Central memory CD8-positive, alpha-beta T cell (primary cell): ENCODE results near the gene ULK3.

Experiments used
- ATAC-seq: fragments of 150-1000 bp; cut with Tn5 transposase; replicated peaks from 2 replicates; pipeline ENCODE4 v1.10.0; 2022; ENCODE audit warnings: mild to moderate bottlenecking, moderate FRiP score, moderate number of reproducible peaks; ENCODE audit not compliant: poor library complexity, severe bottlenecking; ENCODE audit errors: extremely low read depth
- DNase-seq, 2 donors: peaks; one replicate each; pipeline ENCODE4 v3.0.0; 2021; ENCODE audit warnings: low spot score in 2 of 2
- H3K27ac Mint-ChIP-seq: one replicate; pipeline ENCODE4 v1.8.0; 2022; ENCODE audit warnings: low read depth, mild to moderate bottlenecking, moderate library complexity, mixed read lengths
- H3K27me3 Mint-ChIP-seq: one replicate; pipeline ENCODE4 v1.8.0; 2022; ENCODE audit warnings: mixed read lengths
- H3K36me3 Mint-ChIP-seq: one replicate; pipeline ENCODE4 v1.8.0; 2022; ENCODE audit warnings: mild to moderate bottlenecking, moderate library complexity, mixed read lengths; ENCODE audit not compliant: insufficient read depth
- H3K4me1 Mint-ChIP-seq: one replicate; pipeline ENCODE4 v1.8.0; 2022; ENCODE audit warnings: mixed read lengths
- H3K4me3 Mint-ChIP-seq: one replicate; pipeline ENCODE4 v1.8.0; 2022; ENCODE audit warnings: mild to moderate bottlenecking, moderate library complexity, mixed read lengths
- H3K9me3 Mint-ChIP-seq: one replicate; pipeline ENCODE4 v1.8.0; 2022; ENCODE audit warnings: mixed read lengths

The ULK3 gene

GRCh38 chr15:74822233-74822632, 20.7 kb downstream of the ULK3 start:
- no peak overlapping the region for H3K27ac Mint-ChIP-seq
- no peaks in the 10 kb centered on the region for H3K9me3 Mint-ChIP-seq
- peaks cover 12% of the 10 kb centered on the region for H3K27me3 Mint-ChIP-seq
- no peak for ATAC-seq
- no peak overlapping the region for H3K4me3 Mint-ChIP-seq
- DNase-seq, result no peak
- no peaks in the 10 kb centered on the region for H3K36me3 Mint-ChIP-seq
- peaks cover 9% of the 10 kb centered on the region for H3K4me1 Mint-ChIP-seq

- DNase-seq, result no peak
- H3K4me1 Mint-ChIP-seq, result peaks cover 13% of the 10 kb centered on the region
- peaks cover 7% of the 10 kb centered on the region for H3K27me3 Mint-ChIP-seq
- H3K27ac Mint-ChIP-seq, result no peak overlapping the region
- H3K9me3 Mint-ChIP-seq, result no peaks in the 10 kb centered on the region
- H3K36me3 Mint-ChIP-seq, result no peaks in the 10 kb centered on the region
- no peak for ATAC-seq
- H3K4me3 Mint-ChIP-seq, result no peak overlapping the region
These were observed 21.2 kb downstream of the ULK3 start for GRCh38 chr15:74821790-74822158.

GRCh38 chr15:74821091-74821789, 21.7 kb downstream of the ULK3 start:
- ATAC-seq (no peak), DNase-seq (no peak)
- Mint-ChIP-seq H3K36me3 (no peaks in the 10 kb centered on the region), H3K4me1 (peaks cover 10% of the 10 kb centered on the region), H3K27ac (no peak overlapping the region), H3K4me3 (no peak overlapping the region), H3K27me3 (peaks cover 2% of the 10 kb centered on the region), H3K9me3 (no peaks in the 10 kb centered on the region)

GRCh38 chr15:74820056-74820455, 22.9 kb downstream of the ULK3 start:
- Mint-ChIP-seq H3K4me3 (no peak overlapping the region), H3K36me3 (no peaks in the 10 kb centered on the region), H3K4me1 (peaks cover 10% of the 10 kb centered on the region), H3K27ac (no peak overlapping the region), H3K9me3 (no peaks in the 10 kb centered on the region), H3K27me3 (no peaks in the 10 kb centered on the region)
- ATAC-seq (no peak), DNase-seq (no peak)

GRCh38 chr15:74817370-74817737, 25.6 kb downstream of the ULK3 start:
- DNase-seq (no peak), ATAC-seq (no peak)
- Mint-ChIP-seq H3K9me3 (no peaks in the 10 kb centered on the region), H3K4me1 (peaks cover 10% of the 10 kb centered on the region), H3K27ac (peak overlapping the region; percentile 46), H3K36me3 (no peaks in the 10 kb centered on the region), H3K4me3 (no peak overlapping the region), H3K27me3 (no peaks in the 10 kb centered on the region)

GRCh38 chr15:74816624-74817369, 26.2 kb downstream of the ULK3 start:
- no peak for ATAC-seq
- peaks cover 10% of the 10 kb centered on the region for H3K4me1 Mint-ChIP-seq

GRCh38 chr15:74815961-74816360, 27.0 kb downstream of the ULK3 start:
- H3K36me3 Mint-ChIP-seq, result no peaks in the 10 kb centered on the region
- H3K4me3 Mint-ChIP-seq, result no peak overlapping the region
- H3K9me3 Mint-ChIP-seq, result no peaks in the 10 kb centered on the region
- H3K4me1 Mint-ChIP-seq, result peaks cover 10% of the 10 kb centered on the region
- ATAC-seq (no peak), DNase-seq (no peak)
- H3K27ac Mint-ChIP-seq, result peak overlapping the region; percentile 5
- no peaks in the 10 kb centered on the region for H3K27me3 Mint-ChIP-seq

More at GRCh38 chr15:74816624-74817369, 26.2 kb downstream of the ULK3 start:
- H3K4me3 Mint-ChIP-seq, result no peak overlapping the region
- H3K9me3 Mint-ChIP-seq, result no peaks in the 10 kb centered on the region
- no peaks in the 10 kb centered on the region for H3K27me3 Mint-ChIP-seq
- no peak for DNase-seq
- H3K27ac Mint-ChIP-seq, result peak overlapping the region; percentile 46
- H3K36me3 Mint-ChIP-seq, result no peaks in the 10 kb centered on the region

GRCh38 chr15:74815121-74815934, 27.6 kb downstream of the ULK3 start:
- Mint-ChIP-seq H3K27ac (peak overlapping the region; percentile 5), H3K9me3 (no peaks in the 10 kb centered on the region), H3K36me3 (no peaks in the 10 kb centered on the region), H3K27me3 (no peaks in the 10 kb centered on the region), H3K4me1 (peaks cover 10% of the 10 kb centered on the region), H3K4me3 (no peak overlapping the region)
- ATAC-seq (no peak), DNase-seq (no peak)

- peaks cover 26% of the 10 kb centered on the region for H3K4me1 Mint-ChIP-seq
- H3K9me3 Mint-ChIP-seq, result no peaks in the 10 kb centered on the region
- H3K36me3 Mint-ChIP-seq, result no peaks in the 10 kb centered on the region
- ATAC-seq, result no peak
- DNase-seq, result no peak
- peak within 1 kb of the TSS; percentile 12 for H3K27ac Mint-ChIP-seq
- H3K27me3 Mint-ChIP-seq, result no peaks in the 10 kb centered on the region
- H3K4me3 Mint-ChIP-seq, result no peak within 1 kb of the TSS
These were observed 30.4 kb downstream of the ULK3 start, which contains the start of gene LMAN1L for GRCh38 chr15:74812533-74812932. TSS of gene LMAN1L (plus strand) at chr15:74812835. CDS start at chr15:74812855, 20 bp downstream.

- Mint-ChIP-seq H3K4me1 (peaks cover 29% of the 10 kb centered on the region), H3K9me3 (no peaks in the 10 kb centered on the region), H3K4me3 (no peak overlapping the region), H3K27ac (no peak overlapping the region), H3K36me3 (no peaks in the 10 kb centered on the region), H3K27me3 (no peaks in the 10 kb centered on the region)
- DNase-seq (no peak), ATAC-seq (no peak)
These were observed 33.0 kb downstream of the ULK3 start for GRCh38 chr15:74809956-74810355.

- no peak for ATAC-seq
- no peak for DNase-seq
- no peak overlapping the region for H3K4me3 Mint-ChIP-seq
- H3K27me3 Mint-ChIP-seq, result no peaks in the 10 kb centered on the region
- peak overlapping the region; percentile 87 for H3K27ac Mint-ChIP-seq
- peaks cover 2% of the 10 kb centered on the region for H3K36me3 Mint-ChIP-seq
- H3K9me3 Mint-ChIP-seq, result no peaks in the 10 kb centered on the region
- H3K4me1 Mint-ChIP-seq, result peaks cover 34% of the 10 kb centered on the region
These were observed 33.7 kb downstream of the ULK3 start for GRCh38 chr15:74809242-74809641.

- Mint-ChIP-seq H3K9me3 (no peaks in the 10 kb centered on the region), H3K4me1 (peaks cover 38% of the 10 kb centered on the region), H3K36me3 (peaks cover 4% of the 10 kb centered on the region), H3K27me3 (no peaks in the 10 kb centered on the region), H3K27ac (peak overlapping the region; percentile 87), H3K4me3 (no peak overlapping the region)
- no peak for ATAC-seq
- no peak for DNase-seq
These were observed 34.1 kb downstream of the ULK3 start for GRCh38 chr15:74808840-74809229.
